ENCODE data around the gene NANOS2.

DNA sequence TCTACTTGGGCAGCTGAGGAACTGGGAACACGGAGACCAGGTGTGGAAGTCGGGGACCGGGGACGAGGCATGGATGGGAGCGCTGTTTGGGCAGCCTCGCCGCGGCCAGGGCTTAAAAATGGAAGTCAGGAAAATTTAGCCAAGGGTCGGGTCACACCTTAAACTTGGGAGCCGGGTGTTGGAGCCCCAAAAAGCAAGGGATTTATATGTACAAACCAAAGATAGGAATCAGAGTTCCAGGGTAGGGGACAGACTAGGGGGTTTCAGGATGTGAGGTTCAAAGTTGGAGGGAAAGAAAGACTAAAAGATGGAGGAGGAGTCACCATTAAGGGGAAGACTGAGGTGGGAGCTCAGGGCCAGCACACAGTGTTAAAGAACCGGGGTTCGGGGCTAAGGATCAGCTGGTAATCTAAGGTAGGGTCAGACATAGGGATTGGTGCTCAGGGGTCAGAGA is 49.9 kb downstream of the NANOS2 start:
- no peak for TF ChIP-seq CTCF (IDR thresholded peaks at IDR 0.05)
- no peak for TF ChIP-seq POLR2A (IDR thresholded peaks at IDR 0.05)

All from adrenal gland (tissue), 5 donors.